PFSK-1 (cell line): ENCODE data around the gene FGD3.

Experiments used
- FOXP2 ChIP-seq: optimal IDR thresholded peaks from 2 replicates; pipeline ENCODE3; 2011; ENCODE audit warnings: borderline replicate concordance, control low read depth, inconsistent platforms; ENCODE audit not compliant: insufficient read depth; ENCODE audit errors: extremely low read length, extremely low read depth
- POLR2AphosphoS5 ChIP-seq: IDR thresholded peaks from 2 replicates; pipeline ENCODE4 v1.6.1; 2012; ENCODE audit warnings: low read depth, mild to moderate bottlenecking, control low read depth, low read length, moderate library complexity
- REST ChIP-seq, 2 experiments: IDR thresholded peaks; 2 replicates each; pipeline versions ENCODE4 v1.6.1 to v1.8.0; 2011 to 2012; ENCODE audit warnings: low read depth in 2 of 2, low read length in 2 of 2, control low read depth in 1 of 2, inconsistent platforms in 1 of 2, mild to moderate bottlenecking in 1 of 2, moderate library complexity in 1 of 2; ENCODE audit not compliant: insufficient read depth in 1 of 2
- SIN3A ChIP-seq: IDR thresholded peaks from 2 replicates; pipeline ENCODE4 v1.6.1; 2012; ENCODE audit warnings: mild to moderate bottlenecking, low read length, moderate library complexity, borderline replicate concordance; ENCODE audit not compliant: insufficient read depth
- TAF1 ChIP-seq: IDR thresholded peaks from 2 replicates; pipeline ENCODE4 v1.6.1; 2012; ENCODE audit warnings: low read length, control low read depth, borderline replicate concordance; ENCODE audit not compliant: insufficient read depth

GRCh38 chr9:92931606-92932005 is 15.7 kb upstream of the FGD3 start:
- TF ChIP-seq POLR2AphosphoS5 (no peak), SIN3A (no peak), REST (IDR thresholded peaks at IDR 0.05; ENCODE audit: insufficient read depth in 1 of 2, low read depth in 2 of 2, low read length in 2 of 2) (no peak), TAF1 (no peak), FOXP2 (no peak)
